NOMO-1 treated with DMSO at 0.1 percent for 48 hours (cell line): ENCODE data around the gene SIDT2.
"Not testable (repeated sequence)": the region's sequence is repeated elsewhere in the genome, so short reads cannot be mapped to it uniquely, and the experiment has no call there.

Experiments used
- DNase-seq: peaks from one replicate; lab custom pipeline; 2025; ENCODE audit not compliant: unreplicated experiment; lab: John Stamatoyannopoulos, UW

Gene SIDT2

DNA sequence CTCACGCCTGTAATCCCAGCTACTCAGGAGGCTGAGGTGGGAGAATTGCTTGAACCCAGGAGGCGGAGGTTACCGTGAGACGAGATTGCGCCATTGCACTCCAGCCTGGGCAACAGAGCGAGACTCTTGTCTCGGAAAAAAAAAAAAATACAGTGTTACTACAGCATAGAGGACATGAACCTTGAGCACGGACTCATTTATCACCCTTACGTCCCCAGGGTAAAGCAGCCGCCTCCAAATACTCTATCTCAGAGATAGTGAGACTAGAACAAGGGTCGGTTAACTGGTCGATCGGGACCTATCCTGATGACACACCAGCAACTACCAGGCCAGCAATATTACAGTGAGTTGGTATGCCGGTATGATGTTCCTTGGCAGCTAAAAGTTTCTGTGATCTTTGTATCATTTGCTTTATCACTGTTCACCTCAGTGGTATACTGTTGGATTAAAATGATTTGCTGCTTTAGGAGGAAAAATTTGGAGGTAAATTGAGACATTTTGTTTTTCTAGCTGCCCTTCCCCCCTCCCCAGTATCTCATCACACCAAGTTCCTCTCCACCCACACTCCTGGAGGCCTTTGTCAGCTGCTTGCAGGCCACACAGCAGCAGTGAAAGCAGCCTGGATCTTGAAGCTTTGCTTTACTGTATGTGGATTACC, 7.0 kb upstream of the SIDT2 start:
- DNase-seq = no peak

- no peak for DNase-seq
Measured at GRCh38 chr11:117172724-117173421, 5.7 kb upstream of the SIDT2 start.

GRCh38 chr11:117175104-117175503, 3.4 kb upstream of the SIDT2 start:
- no peak for DNase-seq

DNA sequence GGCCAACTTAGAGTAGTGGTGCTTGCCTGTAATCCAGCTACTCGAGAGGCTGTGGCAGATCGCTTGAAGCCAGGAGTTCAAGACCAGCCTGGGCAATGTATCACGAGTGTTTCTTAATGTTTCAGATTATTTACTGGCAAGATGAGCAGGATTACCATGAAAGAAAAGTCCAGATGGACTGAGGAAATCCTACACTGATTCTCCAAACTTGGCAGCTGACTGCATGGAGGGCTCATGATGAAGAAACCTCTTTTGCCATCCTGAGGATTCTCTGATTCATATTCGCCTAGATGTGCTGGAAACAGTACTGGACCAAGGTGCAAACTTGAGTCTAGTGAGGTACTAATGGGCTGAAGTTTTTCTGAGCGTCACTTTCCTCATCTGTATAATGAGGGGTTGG, 2.8 kb upstream of the SIDT2 start:
- no peak for DNase-seq

DNA sequence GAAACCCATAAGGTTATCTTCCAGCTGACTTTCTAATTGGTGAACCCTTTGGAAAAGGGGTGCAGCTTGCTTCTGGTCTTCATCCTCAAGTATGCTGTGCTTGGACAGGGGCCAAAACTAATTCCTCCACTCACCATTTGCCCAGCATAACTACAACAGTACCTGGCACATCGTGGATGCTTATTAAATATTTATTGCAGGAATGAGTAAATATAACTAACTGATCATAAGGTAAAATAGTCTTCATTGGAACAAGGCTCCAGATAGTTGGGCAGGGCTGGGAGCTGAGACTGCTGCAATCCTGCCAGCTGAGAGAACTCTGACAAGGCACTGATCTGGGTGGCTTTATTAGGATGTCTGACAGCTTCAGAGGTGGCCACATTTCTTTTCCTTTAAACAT, 2.4 kb upstream of the SIDT2 start:
- DNase-seq = no peak

GRCh38 chr11:117177534-117178209, 871 bp upstream of the SIDT2 start:
- DNase-seq = no peak

GRCh38 chr11:117179048-117179999, 781 bp downstream of the SIDT2 start:
- peak; percentile 21 for DNase-seq

DNA sequence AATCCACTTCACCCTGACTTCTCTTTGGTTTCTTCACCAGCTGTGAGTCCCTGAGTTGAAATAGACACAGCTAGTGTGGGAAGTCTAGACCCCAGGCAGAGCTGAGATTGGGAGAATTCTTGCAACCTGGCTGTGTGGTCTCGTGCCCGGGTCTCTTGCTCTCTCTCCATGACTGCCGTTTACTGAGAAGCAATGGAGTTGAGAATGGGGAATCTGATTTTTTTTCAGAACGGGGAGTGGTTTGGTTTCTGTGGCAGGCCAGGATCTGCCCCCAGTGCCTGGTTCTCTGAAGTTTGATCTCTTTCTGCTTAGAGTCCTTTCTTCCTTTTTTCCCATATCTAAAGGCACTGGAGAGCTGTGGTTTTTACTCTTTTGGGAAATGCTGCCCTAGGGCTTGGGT, 1.5 kb downstream of the SIDT2 start:
- no peak for DNase-seq

- DNase-seq = peak; percentile 79
Measured at GRCh38 chr11:117180661-117181585, 2.4 kb downstream of the SIDT2 start.

GRCh38 chr11:117181586-117182550, 3.3 kb downstream of the SIDT2 start:
- DNase-seq = no peak

DNA sequence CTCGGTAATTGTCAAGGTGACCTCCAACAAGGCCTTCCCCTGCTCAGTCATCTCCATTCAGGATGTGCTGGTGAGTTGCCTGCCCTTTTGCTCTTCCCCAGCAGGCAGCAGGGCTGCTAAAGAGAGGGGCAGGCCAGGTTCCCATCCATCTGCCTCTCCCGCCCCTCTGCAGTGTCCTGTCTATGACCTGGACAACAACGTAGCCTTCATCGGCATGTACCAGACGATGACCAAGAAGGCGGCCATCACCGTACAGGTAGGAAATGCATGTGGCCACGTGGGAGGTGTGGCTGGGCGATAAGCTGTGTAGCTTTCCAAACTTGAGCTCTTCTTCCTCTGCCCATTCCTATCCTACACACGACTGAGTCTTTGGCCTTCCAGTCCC, 4.0 kb downstream of the SIDT2 start:
- no peak for DNase-seq

GRCh38 chr11:117183178-117183577, 4.6 kb downstream of the SIDT2 start:
- DNase-seq = not testable (repeated sequence)

GRCh38 chr11:117183724-117184349, 5.3 kb downstream of the SIDT2 start:
- no peak for DNase-seq

- peak; percentile 67 for DNase-seq
Measured at GRCh38 chr11:117185736-117186430, 7.3 kb downstream of the SIDT2 start.

DNA sequence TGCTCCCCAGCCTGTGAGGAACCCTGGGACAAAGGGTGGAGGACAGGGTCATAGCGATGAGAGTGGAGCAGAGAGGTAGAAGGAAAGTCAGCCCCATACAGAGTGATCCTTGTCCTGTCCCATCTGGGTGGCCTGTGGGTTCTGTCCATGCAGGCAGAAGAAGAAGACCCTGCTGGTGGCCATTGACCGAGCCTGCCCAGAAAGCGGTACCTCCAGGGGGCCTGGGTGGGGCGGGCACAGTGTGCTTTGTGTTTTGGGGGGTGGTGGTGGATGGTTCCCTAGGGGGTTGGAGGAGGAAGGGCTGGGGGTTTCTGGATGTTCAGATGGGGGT, 7.9 kb downstream of the SIDT2 start:
- DNase-seq = no peak

DNA sequence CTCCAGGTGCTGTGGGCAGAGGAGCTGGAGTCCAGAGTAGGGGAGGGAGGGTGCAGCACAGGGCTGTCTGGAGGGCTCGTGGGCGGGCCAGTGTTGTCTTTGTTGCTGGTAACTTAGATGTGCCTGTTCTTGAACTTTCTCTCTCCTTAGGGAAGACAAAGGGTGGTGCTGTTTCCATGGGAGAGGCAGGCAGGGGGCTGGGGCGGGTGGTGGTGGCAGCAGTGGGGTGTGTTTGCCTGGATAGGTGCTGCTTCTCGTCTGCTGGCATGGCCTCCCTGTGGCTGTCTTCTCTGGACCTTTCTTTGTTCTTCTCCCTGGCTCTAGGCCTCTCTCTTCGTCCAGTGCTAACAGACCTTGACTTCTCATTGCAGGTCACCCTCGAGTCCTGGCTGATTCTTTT, 8.5 kb downstream of the SIDT2 start:
- no peak for DNase-seq

DNA sequence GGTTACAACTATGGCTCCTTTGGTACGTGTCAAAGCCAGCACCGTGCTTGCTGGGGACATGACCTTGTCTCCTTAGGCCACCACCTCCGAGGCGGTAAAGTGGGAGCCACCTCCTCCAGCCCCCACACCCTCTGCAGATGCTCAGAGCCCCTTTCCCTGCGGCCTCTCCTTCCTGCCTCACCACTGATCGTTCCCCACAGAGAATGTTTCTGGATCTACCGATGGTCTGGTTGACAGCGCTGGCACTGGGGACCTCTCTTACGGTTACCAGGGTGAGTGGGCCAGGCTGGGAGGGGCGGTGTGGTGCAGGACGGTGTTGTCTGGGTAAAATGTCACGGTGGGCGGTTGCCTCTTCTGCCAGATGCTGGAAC, 8.9 kb downstream of the SIDT2 start:
- no peak for DNase-seq

GRCh38 chr11:117187799-117188481, 9.4 kb downstream of the SIDT2 start:
- no peak for DNase-seq
